ENCODE data around the gene PALLD.

DNA sequence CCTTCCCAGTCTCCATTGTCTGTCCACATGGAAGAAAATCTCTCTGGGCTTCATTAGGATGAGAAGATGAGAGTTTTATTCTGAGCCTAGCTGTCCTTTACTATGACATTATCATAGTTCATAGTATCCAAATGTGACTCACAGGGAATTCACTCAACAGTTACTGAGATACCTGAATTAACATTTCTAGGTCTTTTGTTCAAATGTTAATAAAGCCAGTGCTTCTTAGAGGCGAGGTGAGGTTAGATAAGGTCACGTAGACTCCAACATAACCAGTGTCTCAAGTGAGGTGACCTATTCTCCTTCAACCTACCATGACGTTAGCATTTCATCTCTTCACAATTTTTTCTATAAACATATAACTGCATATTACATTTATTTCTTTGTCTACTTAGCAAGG is 67.2 kb downstream of the PALLD start:
- TF ChIP-seq ZNF555 (tag by site-specific recombination; conservative IDR thresholded peaks at IDR 0.05) (no peak), MEIS1 (CRISPR knock-in tag; IDR thresholded peaks at IDR 0.05; ENCODE audit: borderline replicate concordance) (no peak), ZNF664 (tag by site-specific recombination; IDR thresholded peaks at IDR 0.05) (no peak), BCL11A (tag by site-specific recombination; IDR thresholded peaks at IDR 0.05; ENCODE audit: low read depth) (no peak)

Measured in HEK293 (cell line).